IPS-18a (cell line): ENCODE results near the gene OPCML.

Experiments
- H3K27ac ChIP-seq: one replicate; pipeline ENCODE4 v1.5.1; 2013; ENCODE audit warnings: low read length
- H3K27me3 ChIP-seq: one replicate; pipeline ENCODE4 v1.6.1; 2013; ENCODE audit warnings: mild to moderate bottlenecking, low read length; ENCODE audit not compliant: control insufficient read depth, insufficient read depth
- H3K36me3 ChIP-seq: one replicate; pipeline ENCODE4 v1.6.1; 2013; ENCODE audit warnings: low read depth, low read length; ENCODE audit not compliant: control insufficient read depth
- H3K4me1 ChIP-seq: one replicate; pipeline ENCODE4 v1.6.1; 2013; ENCODE audit warnings: low read depth, low read length; ENCODE audit not compliant: control insufficient read depth
- H3K4me3 ChIP-seq: one replicate; pipeline ENCODE4 v1.5.1; 2013; ENCODE audit warnings: low read length
- H3K9ac ChIP-seq: one replicate; pipeline ENCODE4 v1.6.1; 2013; ENCODE audit warnings: mild to moderate bottlenecking, low read length, moderate library complexity
- H3K9me3 ChIP-seq: one replicate; pipeline ENCODE4 v1.6.1; 2013; ENCODE audit warnings: low read depth, low read length; ENCODE audit not compliant: control insufficient read depth

The OPCML gene

GRCh38 chr11:133162227-133162626 is 370.1 kb downstream of the OPCML start:
- no peak overlapping the region for H3K9ac ChIP-seq
- H3K9me3 ChIP-seq = no peaks in the 10 kb centered on the region
- no peak overlapping the region for H3K27ac ChIP-seq
- no peak overlapping the region for H3K4me3 ChIP-seq
- no peaks in the 10 kb centered on the region for H3K27me3 ChIP-seq
- no peaks in the 10 kb centered on the region for H3K36me3 ChIP-seq
- H3K4me1 ChIP-seq = peaks cover 5% of the 10 kb centered on the region

DNA sequence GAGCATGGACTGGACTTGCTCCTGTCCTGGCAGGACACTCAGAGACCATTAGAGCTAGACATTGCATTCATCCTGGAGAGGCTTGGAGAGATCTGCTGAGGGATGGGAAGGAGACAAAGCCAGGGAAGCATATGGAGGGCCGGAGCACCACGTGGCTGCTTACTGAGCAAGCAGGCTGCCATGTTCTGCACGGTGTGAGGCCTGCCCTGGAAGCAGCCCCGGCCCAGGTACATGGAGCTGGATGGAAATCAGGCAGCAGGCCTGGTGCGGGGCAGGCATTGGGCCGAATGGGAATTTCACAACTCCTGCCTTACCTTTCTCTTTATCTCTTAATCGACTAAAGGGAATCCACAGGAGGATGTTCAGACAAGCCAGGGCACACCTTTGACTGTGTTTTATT is 371.5 kb downstream of the OPCML start:
- H3K4me3 ChIP-seq = no peak overlapping the region
- H3K27ac ChIP-seq = no peak overlapping the region
- no peaks in the 10 kb centered on the region for H3K9me3 ChIP-seq
- peaks cover 5% of the 10 kb centered on the region for H3K4me1 ChIP-seq
- H3K27me3 ChIP-seq = no peaks in the 10 kb centered on the region
- no peak overlapping the region for H3K9ac ChIP-seq
- no peaks in the 10 kb centered on the region for H3K36me3 ChIP-seq

- Histone ChIP-seq H3K9me3 (no peaks in the 10 kb centered on the region), H3K27me3 (no peaks in the 10 kb centered on the region), H3K36me3 (no peaks in the 10 kb centered on the region), H3K4me3 (no peak overlapping the region), H3K27ac (no peak overlapping the region), H3K4me1 (no peaks in the 10 kb centered on the region), H3K9ac (no peak overlapping the region)
Measured at GRCh38 chr11:133156986-133157745, 375.1 kb downstream of the OPCML start.

DNA sequence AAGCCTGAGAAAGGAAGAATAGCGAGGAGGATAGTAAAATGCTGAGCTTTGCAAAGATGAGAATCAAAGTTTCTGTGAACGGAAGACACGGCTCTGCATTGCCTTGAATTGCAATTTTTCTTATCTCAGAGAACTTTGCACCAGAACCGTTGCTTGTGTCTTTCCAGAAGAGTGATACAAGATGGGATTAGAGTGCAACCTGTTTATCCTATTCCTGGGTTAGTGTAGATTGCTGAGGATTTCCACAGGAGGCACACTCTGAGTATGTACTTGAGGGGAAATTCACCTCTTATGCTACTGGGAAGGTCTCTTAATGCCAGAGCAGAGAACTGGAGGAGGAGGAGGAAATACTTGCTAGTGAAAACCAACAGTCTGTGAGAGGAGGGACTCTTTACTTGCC is 377.5 kb downstream of the OPCML start:
- no peak overlapping the region for H3K9ac ChIP-seq
- H3K27ac ChIP-seq = no peak overlapping the region
- H3K4me3 ChIP-seq = no peak overlapping the region
- H3K36me3 ChIP-seq = no peaks in the 10 kb centered on the region
- H3K9me3 ChIP-seq = no peaks in the 10 kb centered on the region
- no peaks in the 10 kb centered on the region for H3K27me3 ChIP-seq
- no peaks in the 10 kb centered on the region for H3K4me1 ChIP-seq

GRCh38 chr11:133154076-133154475 is 378.2 kb downstream of the OPCML start:
- no peak overlapping the region for H3K27ac ChIP-seq
- H3K9ac ChIP-seq = no peak overlapping the region
- no peak overlapping the region for H3K4me3 ChIP-seq
- H3K36me3 ChIP-seq = no peaks in the 10 kb centered on the region
- no peaks in the 10 kb centered on the region for H3K4me1 ChIP-seq
- no peaks in the 10 kb centered on the region for H3K9me3 ChIP-seq
- no peaks in the 10 kb centered on the region for H3K27me3 ChIP-seq

GRCh38 chr11:133153031-133153430 is 379.3 kb downstream of the OPCML start:
- no peak overlapping the region for H3K27ac ChIP-seq
- H3K36me3 ChIP-seq = no peaks in the 10 kb centered on the region
- no peaks in the 10 kb centered on the region for H3K9me3 ChIP-seq
- no peak overlapping the region for H3K4me3 ChIP-seq
- H3K27me3 ChIP-seq = no peaks in the 10 kb centered on the region
- H3K9ac ChIP-seq = no peak overlapping the region
- H3K4me1 ChIP-seq = no peaks in the 10 kb centered on the region

GRCh38 chr11:133149698-133150097 is 382.6 kb downstream of the OPCML start:
- no peak overlapping the region for H3K27ac ChIP-seq
- H3K27me3 ChIP-seq = no peaks in the 10 kb centered on the region
- H3K4me3 ChIP-seq = no peak overlapping the region
- no peak overlapping the region for H3K9ac ChIP-seq
- H3K36me3 ChIP-seq = no peaks in the 10 kb centered on the region
- no peaks in the 10 kb centered on the region for H3K4me1 ChIP-seq
- H3K9me3 ChIP-seq = no peaks in the 10 kb centered on the region

GRCh38 chr11:133147625-133148024 is 384.7 kb downstream of the OPCML start:
- no peak overlapping the region for H3K27ac ChIP-seq
- H3K36me3 ChIP-seq = no peaks in the 10 kb centered on the region
- no peaks in the 10 kb centered on the region for H3K9me3 ChIP-seq

DNA sequence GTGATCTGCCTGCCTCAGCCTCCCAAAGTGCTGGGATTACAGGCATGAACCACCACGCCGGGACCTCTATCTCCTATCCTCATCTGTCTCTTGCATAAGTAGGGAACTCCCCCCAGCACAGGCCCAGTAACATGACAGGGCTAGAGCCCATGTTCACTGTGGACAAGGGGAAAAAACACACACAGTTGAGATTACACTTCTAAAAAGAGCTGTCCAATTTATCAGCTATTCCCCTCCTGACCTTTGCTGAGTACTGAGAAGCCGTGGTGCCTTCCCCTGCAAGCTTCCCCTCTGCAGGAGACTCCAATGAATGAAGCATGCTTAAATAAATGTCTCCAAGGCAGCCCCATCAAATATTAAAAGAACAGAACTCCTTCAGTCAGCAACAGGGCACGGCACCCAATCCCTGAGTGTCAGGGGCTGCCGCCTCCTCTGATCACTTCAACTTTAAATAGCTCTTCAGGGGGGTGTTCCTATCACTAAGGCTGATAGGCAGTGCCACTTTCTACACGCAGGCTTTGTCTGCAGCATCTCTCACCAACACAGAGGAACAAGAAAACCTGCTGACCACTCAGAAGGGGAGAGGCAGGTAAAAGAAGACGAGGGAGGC is 385.5 kb downstream of the OPCML start:
- no peaks in the 10 kb centered on the region for H3K27me3 ChIP-seq
- no peak overlapping the region for H3K27ac ChIP-seq
- no peaks in the 10 kb centered on the region for H3K9me3 ChIP-seq
- no peaks in the 10 kb centered on the region for H3K36me3 ChIP-seq
- no peaks in the 10 kb centered on the region for H3K4me1 ChIP-seq
- no peak overlapping the region for H3K9ac ChIP-seq
- H3K4me3 ChIP-seq = no peak overlapping the region

More at GRCh38 chr11:133147625-133148024, 384.7 kb downstream of the OPCML start:
- H3K4me3 ChIP-seq = no peak overlapping the region
- no peaks in the 10 kb centered on the region for H3K4me1 ChIP-seq
- no peak overlapping the region for H3K9ac ChIP-seq
- H3K27me3 ChIP-seq = no peaks in the 10 kb centered on the region

- H3K4me3 ChIP-seq = no peak overlapping the region
Measured at GRCh38 chr11:133137939-133138338, 394.4 kb downstream of the OPCML start.

GRCh38 chr11:133137270-133137669 is 395.0 kb downstream of the OPCML start:
- Histone ChIP-seq H3K4me3 (no peak overlapping the region), H3K27me3 (no peaks in the 10 kb centered on the region), H3K4me1 (peaks cover 14% of the 10 kb centered on the region), H3K9me3 (no peaks in the 10 kb centered on the region), H3K9ac (no peak overlapping the region), H3K36me3 (no peaks in the 10 kb centered on the region), H3K27ac (no peak overlapping the region)

More at GRCh38 chr11:133137939-133138338, 394.4 kb downstream of the OPCML start:
- H3K36me3 ChIP-seq = no peaks in the 10 kb centered on the region
- no peaks in the 10 kb centered on the region for H3K9me3 ChIP-seq
- H3K27me3 ChIP-seq = no peaks in the 10 kb centered on the region
- peaks cover 14% of the 10 kb centered on the region for H3K4me1 ChIP-seq
- H3K9ac ChIP-seq = no peak overlapping the region
- H3K27ac ChIP-seq = no peak overlapping the region

- no peaks in the 10 kb centered on the region for H3K9me3 ChIP-seq
- no peaks in the 10 kb centered on the region for H3K36me3 ChIP-seq
- no peak overlapping the region for H3K9ac ChIP-seq
- H3K27me3 ChIP-seq = no peaks in the 10 kb centered on the region
- H3K4me1 ChIP-seq = peaks cover 14% of the 10 kb centered on the region
- H3K27ac ChIP-seq = no peak overlapping the region
- H3K4me3 ChIP-seq = no peak overlapping the region
Measured at GRCh38 chr11:133136376-133136775, 395.9 kb downstream of the OPCML start.
